NCI-H146 treated with DMSO at 0.1 percent for 48 hours (cell line): ENCODE measurements around the gene LRCH4.

Source experiments
- DNase-seq: peaks from one replicate; lab custom pipeline; 2025; ENCODE audit not compliant: unreplicated experiment; lab: John Stamatoyannopoulos, UW

The LRCH4 gene

DNA sequence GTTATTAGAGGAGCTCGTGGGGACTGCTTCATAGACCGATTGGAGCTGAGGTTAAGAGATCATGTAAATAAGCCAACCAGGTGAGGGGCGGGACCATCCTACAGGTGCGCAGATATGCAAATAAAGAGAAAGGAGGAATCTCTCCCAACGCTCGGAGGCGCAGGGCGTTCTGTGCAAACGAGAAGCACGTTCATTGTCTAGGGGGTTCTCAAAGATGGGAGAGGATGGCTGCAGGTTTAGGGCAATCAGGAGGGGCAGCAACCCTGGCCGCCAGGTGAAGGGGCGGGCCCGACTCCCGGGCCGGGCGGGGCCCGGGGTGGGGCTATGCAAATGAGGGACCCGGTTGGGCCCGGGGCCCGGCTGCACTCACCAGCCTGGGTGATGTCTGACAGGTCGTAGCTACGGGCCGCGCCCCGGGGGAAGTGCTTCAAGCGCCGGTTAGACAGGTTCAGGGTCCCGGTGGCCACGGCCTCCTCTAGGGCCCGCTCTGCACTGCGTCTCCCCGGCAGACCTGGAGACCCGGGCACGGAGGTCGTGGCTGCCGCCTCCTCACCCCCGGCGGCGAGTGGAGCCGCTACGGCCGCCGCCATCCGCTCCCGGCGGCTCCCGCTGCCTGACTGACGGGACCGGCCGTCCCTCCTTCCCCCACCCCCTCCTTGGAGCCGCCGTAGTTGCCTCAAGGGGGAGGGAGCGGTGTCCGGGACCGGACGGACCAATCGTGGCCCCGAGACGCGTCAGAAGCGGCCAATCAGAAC is at the start of gene LRCH4:
Gene LRCH4, minus strand, starts transcription at position 619 of the 755 bp plus-strand sequence. Its CDS starts 29 bp downstream, at position 590.
- peak; percentile 26 for DNase-seq

GRCh38 chr7:100632951-100633717 is 47.2 kb upstream of the LRCH4 start:
- peak; percentile 13 for DNase-seq

- no peak for DNase-seq
Measured at GRCh38 chr7:100630066-100630465, 44.1 kb upstream of the LRCH4 start.

DNA sequence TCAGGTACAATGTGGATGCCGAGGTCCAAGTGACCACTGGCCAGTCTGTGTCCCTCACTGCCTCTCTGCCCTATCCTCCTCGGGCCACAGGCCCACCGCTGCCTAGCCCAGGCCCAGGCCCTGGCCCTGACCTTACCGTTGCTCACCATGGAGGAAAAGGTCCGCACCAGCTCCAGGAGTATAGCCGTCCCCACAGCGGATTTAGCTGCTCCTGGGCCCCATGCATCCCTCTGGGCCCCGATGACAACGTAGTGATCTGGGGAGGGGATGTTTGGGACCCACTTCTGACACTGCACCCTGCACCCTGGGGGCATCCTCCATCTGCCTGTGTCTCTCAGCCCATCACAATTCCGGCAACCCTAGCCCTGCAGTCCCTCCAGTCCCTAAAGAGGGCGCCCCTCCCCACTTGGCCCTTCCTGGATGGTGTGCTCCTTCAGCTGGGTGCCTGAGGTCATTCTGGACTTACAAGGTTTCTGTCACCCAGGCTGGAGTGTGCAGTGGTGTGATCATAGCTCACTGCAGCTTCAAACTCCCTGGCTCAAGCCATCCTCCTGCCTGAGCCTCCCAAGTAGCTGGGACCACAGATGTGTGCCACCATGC is 43.3 kb upstream of the LRCH4 start:
- peak; percentile 5 for DNase-seq

- no peak for DNase-seq
Measured at GRCh38 chr7:100627238-100627549, 41.3 kb upstream of the LRCH4 start.

DNA sequence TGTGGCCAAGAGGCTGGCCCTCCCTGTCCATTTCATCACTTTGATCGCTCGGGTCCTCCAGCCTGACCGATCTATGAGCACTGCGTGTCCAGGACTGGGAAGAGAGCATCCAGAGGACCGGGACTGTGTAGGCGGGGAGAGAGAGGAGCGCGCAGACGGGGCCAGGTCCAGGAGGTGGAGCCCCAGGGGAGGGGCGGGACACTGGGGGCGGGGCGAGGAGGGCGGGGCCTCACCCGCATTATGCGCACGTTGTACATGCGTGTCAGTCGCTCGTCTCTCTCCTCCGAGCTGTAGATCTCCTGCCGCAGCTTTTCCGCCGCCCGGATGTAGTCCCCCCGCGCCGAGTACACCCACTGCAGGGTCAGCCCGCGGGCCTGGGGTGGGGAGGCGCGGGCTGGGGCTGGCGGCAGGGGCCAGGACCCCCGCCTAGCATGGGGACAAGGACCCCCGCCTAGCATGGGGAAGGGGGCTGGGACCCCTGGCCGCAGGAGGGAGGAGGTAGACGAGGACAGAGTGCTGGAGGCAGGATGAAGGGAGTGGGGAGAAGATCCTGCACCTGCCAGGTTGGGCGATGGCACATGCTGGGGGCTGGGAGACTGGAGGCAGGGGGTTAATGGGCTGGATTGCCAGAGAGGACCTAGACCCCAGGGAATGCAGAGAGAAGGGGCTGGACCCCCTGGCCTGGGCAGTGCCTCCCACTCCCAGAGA is 40.8 kb upstream of the LRCH4 start:
- DNase-seq: peak; percentile 66

DNA sequence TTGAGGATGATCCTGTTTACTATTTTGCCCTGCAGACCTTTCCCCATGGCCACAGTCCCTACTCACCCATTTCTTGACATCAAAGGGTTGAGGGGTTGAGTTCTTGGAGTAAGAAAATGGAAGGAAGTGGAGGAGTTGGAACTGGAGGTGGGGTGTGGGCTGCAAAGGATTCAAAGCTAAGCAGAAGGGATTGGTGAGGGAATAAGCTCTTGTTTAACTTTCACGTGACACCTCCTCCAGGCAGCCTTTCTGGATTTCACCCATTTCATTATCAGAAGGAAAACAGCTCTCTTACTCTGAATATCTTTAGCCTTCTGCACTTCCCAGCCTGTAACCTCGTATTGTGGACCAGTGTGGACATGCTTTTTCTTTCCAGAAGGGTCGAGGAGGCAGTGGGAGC is 40.1 kb upstream of the LRCH4 start:
- no peak for DNase-seq

- DNase-seq: no peak
Measured at GRCh38 chr7:100623951-100624824, 38.3 kb upstream of the LRCH4 start.

GRCh38 chr7:100621554-100621953 is 35.6 kb upstream of the LRCH4 start:
- DNase-seq: no peak

GRCh38 chr7:100620804-100621203 is 34.9 kb upstream of the LRCH4 start:
- DNase-seq: no peak

- no peak for DNase-seq
Measured at GRCh38 chr7:100620239-100620638, 34.3 kb upstream of the LRCH4 start.

DNA sequence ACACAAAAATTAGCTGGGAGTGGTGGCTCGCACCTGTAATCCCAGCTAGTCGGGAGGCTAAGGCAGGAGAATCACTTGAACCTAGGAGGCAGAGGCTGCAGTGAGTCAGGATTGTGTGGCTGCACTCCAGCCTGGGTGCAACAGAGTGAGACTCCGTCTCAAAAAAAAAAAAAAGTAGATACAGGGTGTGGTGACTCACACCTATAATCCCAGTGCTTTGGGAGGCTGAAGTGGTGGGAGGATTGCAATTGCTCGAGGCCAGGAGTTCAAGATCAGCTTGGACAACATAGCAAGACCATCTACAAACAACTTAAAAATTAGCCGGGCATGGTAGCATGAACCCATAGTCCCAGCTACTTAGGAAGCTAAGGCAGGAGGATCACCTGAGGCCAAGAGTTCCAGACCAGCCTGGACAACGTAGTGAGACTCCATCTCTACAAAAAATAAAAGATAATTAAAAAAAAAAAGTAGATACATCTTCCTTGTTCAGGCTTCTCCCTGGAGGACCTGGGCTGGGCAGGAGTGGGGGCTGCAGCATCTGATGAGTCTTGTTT is 28.5 kb upstream of the LRCH4 start:
- no peak for DNase-seq

GRCh38 chr7:100613412-100614175 is 27.7 kb upstream of the LRCH4 start:
- DNase-seq: no peak

DNA sequence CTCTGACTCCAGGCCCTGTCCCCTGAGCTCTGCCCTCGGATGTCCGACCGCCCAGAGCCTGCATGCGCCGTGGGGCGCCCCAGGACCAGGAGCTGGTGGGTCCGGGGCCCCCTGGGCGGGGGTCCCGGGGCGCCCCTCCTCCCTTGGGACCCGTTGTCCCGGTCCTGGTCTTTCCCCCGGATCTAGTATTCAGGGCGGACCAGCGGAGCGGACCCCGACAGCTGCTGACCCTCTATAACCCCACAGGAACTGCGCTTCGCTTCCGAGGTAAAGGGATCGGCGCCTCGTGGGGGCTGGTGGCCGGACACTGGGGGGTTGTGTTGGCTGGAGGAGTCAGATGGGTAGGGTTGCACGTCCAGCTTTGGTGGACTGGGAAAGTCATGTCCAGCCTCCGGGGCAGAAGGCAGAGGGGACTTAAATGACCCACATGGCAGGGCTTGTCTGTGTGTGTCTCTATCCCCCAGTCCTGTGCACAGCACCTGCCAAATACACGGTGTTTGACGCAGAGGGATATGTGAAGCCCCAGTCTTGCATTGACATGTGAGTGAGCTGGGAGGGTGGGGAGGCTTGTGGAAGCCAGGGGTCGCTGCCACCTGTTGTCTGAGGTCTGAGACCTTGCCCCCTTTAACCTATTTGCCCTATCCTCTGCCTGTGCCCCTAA is 26.9 kb upstream of the LRCH4 start:
- DNase-seq: no peak

- peak; percentile 98 for DNase-seq
Measured at GRCh38 chr7:100611983-100612729, 26.2 kb upstream of the LRCH4 start, which contains the start of gene MOSPD3. Gene MOSPD3, plus strand, starts transcription at chr7:100612540. Its CDS starts 252 bp downstream, at chr7:100612792.

GRCh38 chr7:100609958-100610357 is 24.0 kb upstream of the LRCH4 start:
- no peak for DNase-seq

DNA sequence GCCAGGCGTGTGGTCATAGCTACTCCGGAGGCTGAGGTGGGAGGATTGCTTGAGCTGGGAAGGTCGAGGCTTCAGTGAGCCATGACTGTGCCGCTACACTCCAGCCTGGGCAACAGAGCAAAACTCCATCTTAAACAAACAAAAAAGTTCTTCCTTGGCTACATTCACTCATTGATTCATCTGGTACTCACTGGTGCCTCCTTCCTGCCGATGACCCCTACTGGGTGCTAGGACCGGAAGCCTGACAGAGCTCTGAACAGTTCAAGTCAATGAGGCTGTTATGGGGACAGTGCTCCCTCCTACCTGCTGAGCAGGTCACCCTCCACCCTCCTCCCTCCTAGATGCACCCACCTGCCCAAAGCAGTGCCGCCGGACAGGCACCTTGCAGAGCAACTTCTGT is 21.2 kb upstream of the LRCH4 start:
- DNase-seq: no peak

DNA sequence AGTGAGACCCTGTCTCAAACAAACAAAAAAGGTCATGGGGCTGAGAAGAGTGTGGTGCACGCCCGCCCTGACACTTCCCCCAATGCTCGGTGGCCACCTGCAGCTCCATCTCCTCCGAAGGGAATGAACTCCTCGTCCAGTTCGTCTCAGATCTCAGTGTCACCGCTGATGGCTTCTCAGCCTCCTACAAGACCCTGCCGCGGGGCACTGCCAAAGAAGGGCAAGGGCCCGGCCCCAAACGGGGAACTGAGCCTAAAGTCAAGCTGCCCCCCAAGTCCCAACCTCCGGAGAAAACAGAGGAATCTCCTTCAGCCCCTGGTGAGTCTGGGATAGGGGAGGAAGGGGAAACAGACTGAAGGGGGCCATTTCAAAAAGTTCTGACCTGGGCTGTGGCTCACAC is 20.4 kb upstream of the LRCH4 start:
- no peak for DNase-seq
